ENCODE data around the gene MAGI1.
"Not testable (repeated sequence)": the region's sequence is repeated elsewhere in the genome, so short reads cannot be mapped to it uniquely, and the experiment has no call there.

Gene MAGI1

GRCh38 chr3:65873028-65873427 is 165.7 kb downstream of the MAGI1 start:
- no peaks in the 10 kb centered on the region for H3K27me3 Mint-ChIP-seq
- DNase-seq: no peak
- H3K27ac Mint-ChIP-seq: no peak overlapping the region
- no peaks in the 10 kb centered on the region for H3K9me3 Mint-ChIP-seq
- no peak overlapping the region for H3K4me3 Mint-ChIP-seq
- H3K36me3 Mint-ChIP-seq (ENCODE audit: low read depth): no peaks in the 10 kb centered on the region
- H3K4me1 Mint-ChIP-seq: no peaks in the 10 kb centered on the region
- no peak for ATAC-seq

- Mint-ChIP-seq H3K9me3 (no peaks in the 10 kb centered on the region), H3K4me3 (no peak overlapping the region), H3K36me3 (ENCODE audit: low read depth) (no peaks in the 10 kb centered on the region), H3K27ac (no peak overlapping the region), H3K4me1 (no peaks in the 10 kb centered on the region), H3K27me3 (no peaks in the 10 kb centered on the region)
- DNase-seq: no peak
- no peak for ATAC-seq
Measured at GRCh38 chr3:65871305-65872141, 167.2 kb downstream of the MAGI1 start.

- Mint-ChIP-seq H3K9me3 (no peaks in the 10 kb centered on the region), H3K4me1 (no peaks in the 10 kb centered on the region), H3K27ac (no peak overlapping the region), H3K27me3 (no peaks in the 10 kb centered on the region), H3K4me3 (no peak overlapping the region), H3K36me3 (ENCODE audit: low read depth) (no peaks in the 10 kb centered on the region)
- ATAC-seq (no peak), DNase-seq (no peak)
Measured at GRCh38 chr3:65869798-65870197, 168.9 kb downstream of the MAGI1 start.

DNA sequence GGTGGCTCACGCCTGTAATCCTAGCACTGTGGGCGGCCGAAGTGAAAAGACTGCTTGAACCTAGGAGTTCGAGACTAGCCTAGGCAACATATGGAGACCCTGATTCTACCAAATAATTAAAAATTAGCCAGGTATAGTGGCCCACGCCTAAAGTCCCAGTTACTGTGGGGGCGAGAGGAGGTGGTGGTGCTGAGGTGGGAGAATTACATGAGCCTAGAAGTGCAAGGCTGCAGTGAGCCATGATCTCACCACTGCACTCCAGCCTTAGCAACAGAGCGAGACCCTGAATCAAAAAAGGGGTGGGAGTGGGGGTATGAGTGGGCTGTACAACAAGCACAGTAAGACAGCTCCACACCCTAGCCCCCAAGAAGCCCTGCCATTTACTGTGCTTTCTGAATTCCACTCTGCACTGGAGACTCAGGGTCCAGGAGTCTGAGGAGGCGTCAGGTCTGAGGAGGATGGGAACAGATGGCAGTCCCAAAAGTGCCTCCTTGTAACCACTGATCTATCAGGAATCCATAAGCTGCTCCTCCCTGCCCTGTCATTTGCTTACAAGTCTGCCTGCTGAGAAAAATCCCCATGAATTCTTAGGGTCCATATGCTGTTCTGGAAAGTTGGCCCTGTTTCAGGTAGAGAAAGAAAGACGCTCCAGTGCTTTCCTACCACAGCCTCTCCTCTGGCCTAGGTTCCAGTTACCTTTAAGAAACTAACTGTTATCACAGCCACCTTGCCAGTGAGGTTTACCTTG is 171.1 kb downstream of the MAGI1 start:
- H3K4me1 Mint-ChIP-seq: no peaks in the 10 kb centered on the region
- no peaks in the 10 kb centered on the region for H3K27me3 Mint-ChIP-seq
- H3K9me3 Mint-ChIP-seq: no peaks in the 10 kb centered on the region
- no peak for ATAC-seq
- H3K4me3 Mint-ChIP-seq: no peak overlapping the region
- no peak overlapping the region for H3K27ac Mint-ChIP-seq
- H3K36me3 Mint-ChIP-seq (ENCODE audit: low read depth): no peaks in the 10 kb centered on the region
- no peak for DNase-seq

- Mint-ChIP-seq H3K4me3 (no peak overlapping the region), H3K27me3 (no peaks in the 10 kb centered on the region), H3K27ac (no peak overlapping the region), H3K9me3 (no peaks in the 10 kb centered on the region), H3K4me1 (no peaks in the 10 kb centered on the region), H3K36me3 (ENCODE audit: low read depth) (no peaks in the 10 kb centered on the region)
- DNase-seq (no peak), ATAC-seq (no peak)
Measured at GRCh38 chr3:65864357-65864904, 174.3 kb downstream of the MAGI1 start.

DNA sequence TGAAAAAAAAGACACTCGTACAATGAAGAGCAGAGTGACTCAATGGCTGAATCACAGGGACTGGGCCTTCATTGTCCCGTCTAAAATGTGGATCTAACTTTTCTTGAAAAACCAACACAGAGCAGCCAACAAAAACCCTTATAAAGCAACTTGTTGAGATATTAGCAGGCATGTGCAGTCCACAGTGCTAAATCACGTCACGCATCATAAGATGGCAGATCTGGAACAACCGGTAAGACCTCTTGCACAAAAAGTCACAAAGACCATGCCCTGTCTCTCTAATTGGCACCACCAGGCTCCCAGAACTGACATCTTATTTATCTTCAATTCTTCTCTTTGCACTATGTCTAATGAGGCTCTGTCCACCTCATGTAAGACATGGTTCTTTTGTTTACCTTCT is 177.0 kb downstream of the MAGI1 start:
- Mint-ChIP-seq H3K4me1 (no peaks in the 10 kb centered on the region), H3K9me3 (no peaks in the 10 kb centered on the region), H3K4me3 (no peak overlapping the region), H3K27me3 (no peaks in the 10 kb centered on the region), H3K27ac (no peak overlapping the region), H3K36me3 (ENCODE audit: low read depth) (no peaks in the 10 kb centered on the region)
- ATAC-seq (no peak), DNase-seq (no peak)

- not testable (repeated sequence) for H3K4me3 Mint-ChIP-seq; H3K4me1 Mint-ChIP-seq; H3K36me3 Mint-ChIP-seq (ENCODE audit: low read depth); H3K27me3 Mint-ChIP-seq; DNase-seq; H3K27ac Mint-ChIP-seq; ATAC-seq; H3K9me3 Mint-ChIP-seq
Measured at GRCh38 chr3:65859612-65860011, 179.1 kb downstream of the MAGI1 start.

DNA sequence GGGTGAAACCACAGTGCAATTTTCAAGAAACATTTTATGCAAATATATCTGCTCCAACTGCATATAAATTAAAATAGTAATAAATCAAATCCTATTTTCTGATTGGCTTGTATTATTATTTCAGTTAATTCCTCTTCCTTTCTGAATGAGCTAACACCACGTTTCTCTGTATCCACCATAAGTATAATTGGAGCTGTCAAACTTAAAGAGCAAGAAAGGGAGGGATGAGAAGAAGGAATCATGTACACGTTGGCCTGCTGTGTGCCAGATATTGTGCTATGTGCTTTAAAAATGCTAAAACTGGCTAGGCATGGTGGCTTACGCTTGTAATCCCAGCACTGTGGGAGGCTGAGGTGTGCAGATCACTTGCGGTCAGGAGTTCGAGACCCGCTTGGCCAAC is 180.0 kb downstream of the MAGI1 start:
- DNase-seq: no peak
- Mint-ChIP-seq H3K4me1 (no peaks in the 10 kb centered on the region), H3K27ac (no peak overlapping the region), H3K4me3 (no peak overlapping the region), H3K36me3 (ENCODE audit: low read depth) (no peaks in the 10 kb centered on the region), H3K9me3 (no peaks in the 10 kb centered on the region), H3K27me3 (no peaks in the 10 kb centered on the region)
- no peak for ATAC-seq

GRCh38 chr3:65857327-65857726 is 181.4 kb downstream of the MAGI1 start:
- Mint-ChIP-seq H3K27ac (no peak overlapping the region), H3K27me3 (no peaks in the 10 kb centered on the region), H3K4me3 (no peak overlapping the region), H3K9me3 (no peaks in the 10 kb centered on the region), H3K36me3 (ENCODE audit: low read depth) (no peaks in the 10 kb centered on the region), H3K4me1 (no peaks in the 10 kb centered on the region)
- no peak for DNase-seq
- ATAC-seq: no peak

- DNase-seq: no peak
- no peaks in the 10 kb centered on the region for H3K36me3 Mint-ChIP-seq (ENCODE audit: low read depth)
Measured at GRCh38 chr3:65856907-65857306, 181.8 kb downstream of the MAGI1 start.

GRCh38 chr3:65855370-65856100 is 183.2 kb downstream of the MAGI1 start:
- Mint-ChIP-seq H3K27ac (no peak overlapping the region), H3K9me3 (no peaks in the 10 kb centered on the region), H3K4me1 (no peaks in the 10 kb centered on the region), H3K4me3 (no peak overlapping the region), H3K27me3 (no peaks in the 10 kb centered on the region), H3K36me3 (ENCODE audit: low read depth) (no peaks in the 10 kb centered on the region)
- DNase-seq (no peak), ATAC-seq (no peak)

More at GRCh38 chr3:65856907-65857306, 181.8 kb downstream of the MAGI1 start:
- no peaks in the 10 kb centered on the region for H3K27me3 Mint-ChIP-seq
- H3K4me1 Mint-ChIP-seq: no peaks in the 10 kb centered on the region
- H3K27ac Mint-ChIP-seq: no peak overlapping the region
- ATAC-seq: no peak
- no peaks in the 10 kb centered on the region for H3K9me3 Mint-ChIP-seq
- no peak overlapping the region for H3K4me3 Mint-ChIP-seq

DNA sequence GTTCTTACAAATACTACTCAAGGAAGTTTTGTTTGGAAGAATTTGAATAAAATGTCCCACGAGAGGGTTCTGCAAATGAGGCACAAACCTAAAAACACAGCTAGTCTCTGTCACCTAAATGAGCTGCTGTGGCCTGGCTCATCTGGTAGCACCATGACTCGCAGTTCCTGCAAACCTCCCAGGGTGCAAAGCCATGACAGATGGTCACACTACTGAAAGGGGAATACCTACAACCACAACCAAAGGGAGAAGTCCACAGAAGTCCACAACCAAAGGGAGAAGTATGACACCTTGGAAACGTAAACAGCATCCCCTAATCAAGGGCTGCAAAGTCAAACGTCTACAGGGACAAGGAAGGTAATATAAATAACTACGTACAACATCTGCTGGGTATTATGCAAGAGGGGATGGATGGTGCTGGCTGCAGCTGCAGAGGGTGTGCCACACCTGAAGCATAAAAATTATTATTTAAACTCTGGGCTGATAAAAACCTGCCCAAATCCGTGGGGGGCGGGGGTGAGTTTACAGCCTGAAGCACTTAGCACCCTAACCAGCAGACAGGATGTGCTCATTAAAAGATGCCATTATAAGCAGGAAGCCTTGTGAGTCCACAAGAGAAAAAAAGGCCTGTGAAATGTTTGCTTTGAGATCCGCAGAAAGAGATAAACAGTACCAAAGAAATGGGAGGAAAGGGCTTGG is 184.0 kb downstream of the MAGI1 start:
- no peak for ATAC-seq
- Mint-ChIP-seq H3K27me3 (no peaks in the 10 kb centered on the region), H3K27ac (no peak overlapping the region), H3K36me3 (ENCODE audit: low read depth) (no peaks in the 10 kb centered on the region), H3K4me3 (no peak overlapping the region), H3K4me1 (no peaks in the 10 kb centered on the region), H3K9me3 (no peaks in the 10 kb centered on the region)
- DNase-seq: no peak

DNA sequence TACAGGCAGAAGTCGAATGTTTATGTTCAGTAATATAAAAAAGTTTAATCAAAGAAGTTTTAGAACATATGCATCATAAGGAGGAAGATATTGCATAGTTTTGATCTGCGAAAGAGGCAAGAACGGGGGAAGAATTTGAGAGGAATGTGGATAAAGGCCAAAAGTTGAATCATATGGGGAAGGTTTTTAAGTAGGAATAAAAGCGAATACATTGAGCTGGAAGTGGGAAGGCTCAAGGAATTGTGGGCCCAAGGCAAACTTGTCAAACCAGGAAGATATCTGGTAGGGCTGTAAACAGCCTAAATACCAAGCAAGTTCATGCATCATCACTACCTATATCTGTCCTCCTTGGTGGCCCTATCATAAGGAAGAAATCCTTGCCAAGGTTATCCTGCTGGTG is 186.9 kb downstream of the MAGI1 start:
- Mint-ChIP-seq H3K9me3 (no peaks in the 10 kb centered on the region), H3K27me3 (no peaks in the 10 kb centered on the region), H3K36me3 (ENCODE audit: low read depth) (no peaks in the 10 kb centered on the region), H3K4me3 (no peak overlapping the region), H3K27ac (no peak overlapping the region), H3K4me1 (no peaks in the 10 kb centered on the region)
- no peak for DNase-seq
- no peak for ATAC-seq

DNA sequence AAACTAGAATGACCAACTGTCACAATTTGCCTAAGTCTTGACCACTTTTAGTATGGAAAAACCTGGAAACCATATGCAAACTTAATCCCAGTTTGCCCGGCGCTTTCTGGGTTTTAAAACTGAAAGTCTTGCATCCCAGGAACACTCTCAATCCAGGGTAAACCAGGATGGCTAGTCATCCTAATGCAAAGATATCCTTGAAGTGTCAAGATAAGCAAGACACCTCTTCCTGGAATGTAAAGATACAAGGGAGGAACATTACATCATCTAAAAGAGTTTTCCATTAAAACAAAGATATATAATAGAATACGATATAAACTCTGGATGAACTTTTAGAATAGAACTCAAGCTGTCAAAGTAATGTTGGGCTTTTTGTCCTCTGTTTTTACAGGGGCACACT is 188.5 kb downstream of the MAGI1 start:
- Mint-ChIP-seq H3K27ac (no peak overlapping the region), H3K27me3 (no peaks in the 10 kb centered on the region), H3K4me3 (no peak overlapping the region), H3K36me3 (ENCODE audit: low read depth) (no peaks in the 10 kb centered on the region), H3K9me3 (no peaks in the 10 kb centered on the region), H3K4me1 (no peaks in the 10 kb centered on the region)
- ATAC-seq: no peak
- DNase-seq: no peak

Measured in activated naive CD8-positive, alpha-beta T cell treated with anti-CD3 and anti-CD28 coated beads, Interleukin-2, amount 50 U/mL, for 24 hours (primary cell).